ENCODE measurements around the gene EP400. TPM values are rescaled to one million over a fixed set of nuclear protein-coding genes. Genes with fewer than 3 reads are reported as not detected.

The EP400 gene
- total RNA-seq, 1 experiment from 2014 or later: 3.9 TPM

DNA sequence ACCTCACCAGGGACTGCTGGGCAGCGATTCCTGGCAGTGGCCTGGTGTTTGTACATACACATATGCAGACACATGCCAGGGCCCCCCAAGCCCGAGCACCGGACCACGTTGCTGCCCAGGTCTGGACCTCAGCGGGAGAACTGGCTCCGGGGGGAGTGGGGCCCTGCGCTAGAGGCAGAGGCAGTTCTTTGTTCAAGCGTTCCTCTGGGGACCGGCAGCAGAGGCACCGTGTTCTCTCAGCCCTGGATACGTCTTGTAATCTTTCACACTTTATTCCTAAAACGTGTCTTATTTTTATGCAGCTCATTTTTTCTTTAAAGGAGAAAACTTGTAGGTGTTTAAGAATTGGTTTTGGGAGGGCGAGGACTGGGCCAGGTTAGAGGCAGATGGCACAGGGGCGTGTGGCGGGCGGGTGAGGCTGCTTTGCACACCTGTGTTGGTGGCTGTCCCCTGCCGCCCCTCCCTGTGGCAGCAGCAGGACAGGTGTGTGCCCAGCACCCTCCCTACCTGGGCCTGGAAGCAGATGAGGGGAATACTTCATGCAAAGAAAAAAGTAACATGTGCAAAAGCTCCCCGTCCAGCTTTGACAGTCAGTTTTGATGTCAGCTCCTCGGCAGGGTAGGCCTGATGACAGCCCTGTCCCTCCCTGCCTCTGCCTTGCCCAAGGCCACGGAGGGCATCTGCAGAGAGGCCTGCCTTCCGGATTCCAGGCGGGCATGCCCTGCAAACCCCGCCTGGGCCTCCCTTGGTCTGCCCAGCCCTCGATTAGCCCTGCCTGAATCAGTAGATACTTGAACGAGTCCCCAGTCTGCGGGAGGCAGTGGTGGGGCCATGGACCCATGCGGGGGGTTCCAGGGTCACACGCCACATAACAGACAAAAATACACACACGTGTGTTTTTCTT, 27.6 kb upstream of the EP400 start:
- in situ Hi-C loops (cut with HindIII; ENCODE audit: low pct_unique_long_range_greater_than_20kb, low sequenced_read_pairs): no loop called here
- no peak for DNase-seq (ENCODE audit: low read depth)

DNA sequence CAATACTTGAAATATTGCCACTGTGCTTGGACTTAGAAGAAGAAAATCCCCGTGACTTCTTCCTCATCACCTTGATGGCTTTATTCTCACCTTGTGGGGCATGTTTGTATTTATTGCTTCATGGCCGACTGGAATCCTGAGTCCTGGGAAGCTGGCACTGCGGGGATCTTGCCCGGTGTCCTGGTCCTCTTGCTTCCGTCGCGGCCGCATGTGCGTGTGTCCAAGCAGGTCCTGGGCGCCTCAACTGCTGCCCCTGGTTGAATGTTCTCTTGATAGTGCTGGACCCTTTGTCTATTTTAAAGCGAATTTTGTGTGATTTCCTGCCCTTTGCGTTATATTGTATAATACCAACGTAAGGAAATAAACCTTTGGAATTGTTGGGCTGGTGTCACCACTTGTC, 27.0 kb upstream of the EP400 start:
- in situ Hi-C loops (cut with HindIII; ENCODE audit: low pct_unique_long_range_greater_than_20kb, low sequenced_read_pairs): no loop called here
- no peak for DNase-seq (ENCODE audit: low read depth)

DNA sequence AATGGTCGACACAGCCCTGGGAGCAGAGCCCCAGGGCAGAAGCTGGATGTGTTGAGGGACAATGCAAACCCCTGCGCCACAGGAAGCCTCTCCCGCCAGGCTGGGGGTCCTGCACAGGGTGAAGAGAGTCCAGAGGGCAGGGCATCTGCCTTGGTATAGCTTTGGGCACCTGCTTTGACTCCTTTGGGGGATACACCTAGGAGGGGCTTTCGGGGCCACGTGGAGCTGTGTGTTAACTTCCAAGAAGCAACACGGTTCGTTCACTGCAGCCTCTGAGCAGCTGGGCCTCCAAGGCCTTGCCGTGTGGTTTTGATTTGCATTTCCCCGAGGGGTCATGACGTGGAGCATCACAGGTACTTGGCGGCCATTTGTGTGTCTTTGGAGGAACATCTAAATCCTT, 26.5 kb upstream of the EP400 start:
- in situ Hi-C loops (cut with HindIII; ENCODE audit: low pct_unique_long_range_greater_than_20kb, low sequenced_read_pairs): no loop called here

DNA sequence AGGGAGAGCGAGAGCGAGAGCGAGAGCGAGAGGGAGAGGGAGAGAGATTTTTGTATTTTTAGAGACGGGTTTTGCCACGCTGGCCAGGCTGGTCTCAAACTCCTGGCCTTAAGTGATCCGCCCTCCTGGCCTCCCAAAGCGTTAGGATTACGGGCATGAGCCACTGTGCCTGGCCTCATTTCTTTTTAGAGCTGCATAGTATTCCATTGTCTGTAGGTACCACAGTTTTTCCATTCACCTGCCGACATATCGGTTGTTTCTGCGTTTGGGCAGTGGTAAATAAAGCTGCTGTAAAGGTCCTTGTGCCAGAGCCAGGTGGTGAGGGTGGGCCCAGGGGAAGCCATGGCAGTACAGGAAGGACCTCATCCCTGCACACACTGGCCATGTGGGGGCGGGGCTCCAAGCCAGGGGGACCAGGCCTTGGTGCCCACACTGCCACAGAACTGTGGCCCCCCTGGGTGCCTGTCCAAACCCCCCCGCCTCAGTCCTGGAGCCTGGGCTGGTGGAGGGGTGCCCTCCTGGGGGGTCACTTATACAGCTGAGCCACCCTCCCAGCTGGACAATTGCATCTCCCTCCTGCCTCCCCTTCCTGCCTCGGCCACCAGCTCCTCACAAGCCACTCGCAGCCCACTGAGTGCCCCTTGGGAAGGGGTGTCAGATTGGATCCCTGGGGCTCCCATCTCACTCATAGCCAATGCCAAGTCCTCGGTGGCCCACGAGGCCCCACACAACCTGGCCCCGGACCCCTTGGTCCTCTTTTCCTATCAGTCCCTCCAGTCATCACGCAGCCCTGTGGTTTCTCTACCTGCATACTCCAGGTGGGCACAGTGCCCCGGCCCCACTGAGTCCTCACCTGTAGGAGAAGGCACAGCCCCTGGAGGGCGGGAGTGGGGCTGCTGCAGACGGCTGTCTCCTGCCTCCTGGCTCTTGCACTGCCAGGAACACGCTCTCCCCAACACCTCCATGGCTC, 22.3 kb upstream of the EP400 start:
- in situ Hi-C loops (cut with HindIII; ENCODE audit: low pct_unique_long_range_greater_than_20kb, low sequenced_read_pairs): no loop called here
- DNase-seq (ENCODE audit: low read depth): no peak

More for the DNA sequence above, 26.5 kb upstream of the EP400 start:
- no peak for DNase-seq (ENCODE audit: low read depth)

DNA sequence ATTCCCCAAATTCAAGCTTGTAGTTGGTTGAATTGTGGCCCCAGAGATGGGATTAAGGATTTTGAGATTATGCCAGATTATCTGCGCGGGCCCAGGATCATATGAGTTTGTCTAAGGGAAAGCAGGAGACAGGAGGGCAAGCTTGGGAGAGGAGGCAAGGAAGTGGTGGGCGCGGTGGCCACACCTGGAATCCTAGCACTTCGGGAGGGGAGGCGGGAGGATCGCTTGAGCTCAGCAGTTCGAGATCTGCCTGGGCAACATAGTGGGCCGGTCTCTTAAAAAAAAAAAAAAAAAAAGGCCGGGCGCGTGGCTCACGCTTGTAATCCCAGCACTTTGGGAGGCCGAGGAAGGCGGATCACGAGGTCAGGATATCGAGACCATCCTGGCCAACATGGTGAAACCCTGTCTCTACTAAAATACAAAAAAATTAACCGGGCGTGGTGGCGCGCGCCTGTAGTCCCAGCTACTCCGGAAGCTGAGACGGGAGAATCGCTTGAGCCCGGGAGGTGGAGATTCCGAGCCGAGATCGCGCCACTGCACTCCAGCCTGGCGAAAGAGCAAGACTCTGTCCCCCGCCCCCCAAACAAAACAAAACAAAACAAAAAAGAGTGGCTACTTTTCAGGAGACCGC, 21.5 kb upstream of the EP400 start:
- DNase-seq (ENCODE audit: low read depth): no peak
- in situ Hi-C loops (cut with HindIII; ENCODE audit: low pct_unique_long_range_greater_than_20kb, low sequenced_read_pairs): no loop called here

DNA sequence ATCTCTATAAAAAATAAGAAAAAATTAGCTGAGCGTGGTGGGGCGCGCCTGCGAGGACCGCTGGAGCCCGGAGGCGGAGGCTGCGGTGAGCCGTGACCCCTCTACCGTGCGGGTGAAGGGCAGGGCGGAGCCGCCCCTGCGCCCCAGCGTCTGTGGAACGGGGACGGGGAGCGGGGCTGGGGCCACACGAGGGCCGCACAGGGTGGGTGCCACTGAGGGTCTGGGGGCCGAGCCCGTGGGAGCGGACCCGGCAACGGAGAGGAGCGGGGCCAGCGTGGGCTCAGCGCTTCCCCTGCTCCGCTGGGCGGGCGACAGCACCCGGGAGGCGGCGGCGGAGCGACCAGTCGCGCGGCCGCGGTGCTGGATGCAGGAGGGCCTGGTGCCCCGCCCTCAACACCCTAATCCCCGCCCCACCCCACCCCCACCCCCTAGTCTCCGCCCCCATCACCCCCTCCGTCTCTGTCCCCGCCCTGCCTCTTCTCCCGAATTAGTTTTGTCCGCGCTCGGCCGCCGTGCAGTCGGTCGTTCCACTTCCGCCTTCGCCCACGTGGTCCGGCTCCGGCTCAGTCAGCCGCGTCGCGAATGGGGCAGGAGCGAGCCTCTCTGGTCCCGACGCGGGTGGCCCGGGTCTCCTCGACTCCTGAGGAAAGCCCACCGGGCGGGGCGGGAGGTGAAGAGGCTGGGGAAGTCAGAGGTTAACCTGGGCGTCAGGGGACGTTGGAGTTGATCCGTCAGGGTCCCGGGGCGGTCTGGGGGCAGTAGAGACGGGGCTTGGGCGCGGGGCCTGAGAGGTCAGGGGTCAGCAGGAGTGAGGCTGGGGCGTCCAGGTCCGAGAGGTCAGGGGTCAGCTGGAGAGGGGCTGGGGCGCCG, 20.8 kb upstream of the EP400 start, which contains the start of gene PUS1:
PUS1 (plus strand) TSS at position 566 of the 870 bp plus-strand sequence. CDS start 447 bp downstream, outside the sequence.
- peak; percentile 86 for DNase-seq (ENCODE audit: low read depth)
- in situ Hi-C loops (cut with HindIII; ENCODE audit: low pct_unique_long_range_greater_than_20kb, low sequenced_read_pairs): no loop called here

DNA sequence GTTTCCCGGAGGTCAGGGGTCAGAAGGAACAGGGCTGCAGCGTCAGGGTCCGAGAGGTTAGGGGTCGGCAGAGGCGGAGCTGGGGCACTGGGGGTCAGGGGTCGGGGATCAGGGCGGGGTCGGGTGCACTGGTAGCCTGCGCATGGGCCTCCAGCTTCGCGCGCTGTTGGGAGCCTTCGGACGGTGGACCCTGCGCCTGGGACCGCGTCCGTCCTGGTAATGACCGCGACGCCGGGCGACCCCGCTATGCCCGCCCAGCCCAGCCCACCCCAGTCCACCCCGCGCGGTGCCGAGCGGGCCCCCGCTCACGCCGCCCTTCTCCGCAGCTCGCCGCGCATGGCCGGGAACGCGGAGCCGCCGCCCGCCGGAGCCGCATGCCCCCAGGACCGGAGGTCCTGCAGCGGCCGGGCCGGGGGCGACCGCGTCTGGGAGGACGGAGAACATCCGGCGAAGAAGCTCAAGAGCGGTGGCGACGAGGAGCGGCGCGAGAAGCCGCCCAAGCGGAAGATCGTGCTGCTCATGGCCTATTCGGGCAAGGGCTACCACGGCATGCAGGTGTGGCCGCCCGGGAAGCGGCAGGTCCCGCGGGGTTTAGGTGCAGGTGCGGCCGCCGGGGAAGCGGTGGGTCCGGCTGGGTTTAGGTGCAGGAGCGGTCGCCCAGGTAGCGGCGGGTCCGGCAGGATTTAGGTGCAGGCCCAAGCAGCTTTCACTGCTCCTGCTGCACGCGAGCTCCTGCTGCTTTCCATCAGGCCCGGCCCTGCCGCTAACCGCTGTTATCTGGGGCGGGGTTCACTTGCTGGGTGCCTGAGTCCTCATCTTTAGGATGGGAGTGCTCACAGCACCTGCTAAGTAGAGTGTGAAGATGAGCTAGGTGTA, 19.9 kb upstream of the EP400 start:
- DNase-seq (ENCODE audit: low read depth): peak; percentile 30
- in situ Hi-C loops (cut with HindIII; ENCODE audit: low pct_unique_long_range_greater_than_20kb, low sequenced_read_pairs): no loop called here

DNA sequence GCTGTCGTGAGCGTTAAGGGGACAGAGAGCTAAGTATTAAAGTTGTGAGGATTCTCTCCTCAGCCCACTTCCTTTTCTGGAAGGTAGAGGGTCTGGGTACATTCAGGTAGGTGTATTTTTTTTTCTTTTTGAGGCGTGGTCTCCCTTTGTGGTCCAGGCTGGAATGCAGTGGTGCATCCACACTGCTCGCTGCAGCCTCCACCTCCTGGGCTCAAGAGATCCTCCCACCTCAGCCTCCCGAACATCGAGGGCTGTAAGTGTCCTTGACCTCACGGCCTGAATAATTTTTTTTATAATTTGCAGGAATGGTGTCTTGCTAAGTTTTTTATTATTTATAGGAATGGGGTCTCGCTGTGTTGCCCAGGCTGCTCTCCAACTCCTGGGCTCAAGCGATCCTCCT, 19.2 kb upstream of the EP400 start:
- DNase-seq (ENCODE audit: low read depth): no peak
- in situ Hi-C loops (cut with HindIII; ENCODE audit: low pct_unique_long_range_greater_than_20kb, low sequenced_read_pairs): no loop called here

DNA sequence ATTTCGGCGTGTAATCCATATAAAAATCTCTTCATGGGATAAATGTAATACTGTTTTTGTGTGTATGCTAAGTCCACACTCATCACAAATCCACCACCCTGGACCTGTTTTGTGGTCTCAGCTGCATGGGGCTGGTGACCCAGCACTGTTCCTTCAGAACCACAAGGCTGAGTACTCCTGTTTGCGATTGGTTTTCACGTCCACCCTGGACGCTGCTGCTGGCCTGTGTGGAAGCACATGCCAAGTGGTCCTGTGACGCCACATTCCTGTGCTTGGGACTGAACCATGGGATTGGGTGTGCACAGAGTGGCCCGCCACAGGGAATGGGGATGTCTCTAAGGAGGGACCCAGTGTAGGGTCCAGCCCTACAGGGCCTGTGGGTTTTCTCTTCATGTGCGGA, 16.4 kb upstream of the EP400 start:
- DNase-seq (ENCODE audit: low read depth): no peak
- in situ Hi-C loops (cut with HindIII; ENCODE audit: low pct_unique_long_range_greater_than_20kb, low sequenced_read_pairs): no loop called here

DNA sequence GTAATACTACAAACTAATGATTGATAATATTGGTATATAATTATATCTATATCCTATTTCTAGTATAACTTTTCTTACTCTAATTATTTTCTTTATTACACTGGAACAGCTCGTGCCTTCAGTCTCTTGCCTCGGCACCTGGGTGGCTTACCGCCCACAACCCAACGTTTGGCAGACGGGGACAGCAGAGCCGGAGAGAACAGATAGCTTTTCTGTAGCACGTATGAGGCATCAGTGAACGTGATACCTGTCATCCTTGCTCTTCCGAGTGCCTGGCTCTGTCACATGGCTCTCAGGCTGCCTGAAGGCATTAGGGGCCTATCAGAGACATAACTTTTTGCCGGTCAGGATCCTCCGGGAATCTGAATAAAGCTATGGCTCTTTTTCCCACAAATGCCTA, 15.2 kb upstream of the EP400 start:
- in situ Hi-C loops (cut with HindIII; ENCODE audit: low pct_unique_long_range_greater_than_20kb, low sequenced_read_pairs): no loop called here
- no peak for DNase-seq (ENCODE audit: low read depth)

DNA sequence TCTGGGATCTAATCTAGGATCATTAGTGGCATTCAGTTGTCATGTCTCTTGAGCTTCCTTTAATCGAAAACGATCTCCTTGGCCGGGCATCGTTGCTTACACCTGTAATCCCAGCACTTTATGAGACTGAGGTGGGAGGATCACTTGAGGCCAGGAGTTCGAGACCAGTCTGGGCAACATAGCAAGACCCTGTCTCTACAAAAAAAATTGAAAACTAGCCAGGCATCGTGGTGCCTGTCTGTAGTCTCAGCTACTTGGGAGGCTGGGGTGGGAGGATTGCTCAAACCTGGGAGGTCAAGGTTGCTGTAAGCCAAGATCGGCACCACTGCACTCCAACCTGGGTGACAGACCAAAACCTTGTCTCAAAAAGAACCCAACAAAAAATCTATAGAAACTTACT, 11.7 kb upstream of the EP400 start:
- in situ Hi-C loops (cut with HindIII; ENCODE audit: low pct_unique_long_range_greater_than_20kb, low sequenced_read_pairs): no loop called here
- DNase-seq (ENCODE audit: low read depth): no peak

DNA sequence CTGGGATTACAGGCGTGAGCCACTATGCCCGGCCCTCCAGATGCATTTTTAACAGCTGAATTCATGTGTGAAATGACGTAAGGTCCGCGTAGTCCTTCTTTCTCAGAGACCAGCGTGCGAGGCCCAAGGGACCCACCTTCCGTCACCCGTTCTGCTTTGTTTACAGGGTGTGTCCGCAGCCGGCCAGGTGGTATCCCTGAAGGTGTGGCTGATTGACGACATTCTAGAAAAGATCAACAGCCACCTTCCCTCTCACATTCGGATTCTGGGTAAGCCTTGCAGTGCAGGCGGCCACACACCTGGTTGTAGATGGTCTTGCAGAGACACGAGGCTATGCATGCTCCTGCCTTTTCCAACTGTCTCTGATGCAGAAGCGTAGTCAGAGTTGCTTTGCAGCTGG, 10.7 kb upstream of the EP400 start:
- in situ Hi-C loops (cut with HindIII; ENCODE audit: low pct_unique_long_range_greater_than_20kb, low sequenced_read_pairs): no loop called here
- no peak for DNase-seq (ENCODE audit: low read depth)

DNA sequence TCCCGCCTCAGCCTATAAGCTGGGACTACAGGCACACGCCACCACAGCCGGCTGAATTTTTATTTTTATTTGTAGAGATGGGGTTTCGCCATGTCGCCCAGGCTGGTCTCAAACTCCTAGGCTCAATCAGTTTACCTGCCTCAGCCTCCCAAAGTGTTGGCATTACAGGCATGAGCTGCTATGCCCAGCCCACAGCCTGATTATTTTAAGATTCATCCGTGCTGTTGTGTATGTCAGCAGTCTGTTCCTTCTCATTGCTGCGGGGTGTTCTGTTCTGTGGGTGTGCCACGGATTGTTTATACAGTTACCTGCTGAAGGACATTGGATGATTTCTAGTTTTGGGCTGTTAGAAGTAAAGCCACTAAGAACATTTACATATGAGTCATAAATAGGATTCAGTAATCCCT, 9.6 kb upstream of the EP400 start:
- in situ Hi-C loops (cut with HindIII; ENCODE audit: low pct_unique_long_range_greater_than_20kb, low sequenced_read_pairs): no loop called here
- DNase-seq (ENCODE audit: low read depth): no peak

DNA sequence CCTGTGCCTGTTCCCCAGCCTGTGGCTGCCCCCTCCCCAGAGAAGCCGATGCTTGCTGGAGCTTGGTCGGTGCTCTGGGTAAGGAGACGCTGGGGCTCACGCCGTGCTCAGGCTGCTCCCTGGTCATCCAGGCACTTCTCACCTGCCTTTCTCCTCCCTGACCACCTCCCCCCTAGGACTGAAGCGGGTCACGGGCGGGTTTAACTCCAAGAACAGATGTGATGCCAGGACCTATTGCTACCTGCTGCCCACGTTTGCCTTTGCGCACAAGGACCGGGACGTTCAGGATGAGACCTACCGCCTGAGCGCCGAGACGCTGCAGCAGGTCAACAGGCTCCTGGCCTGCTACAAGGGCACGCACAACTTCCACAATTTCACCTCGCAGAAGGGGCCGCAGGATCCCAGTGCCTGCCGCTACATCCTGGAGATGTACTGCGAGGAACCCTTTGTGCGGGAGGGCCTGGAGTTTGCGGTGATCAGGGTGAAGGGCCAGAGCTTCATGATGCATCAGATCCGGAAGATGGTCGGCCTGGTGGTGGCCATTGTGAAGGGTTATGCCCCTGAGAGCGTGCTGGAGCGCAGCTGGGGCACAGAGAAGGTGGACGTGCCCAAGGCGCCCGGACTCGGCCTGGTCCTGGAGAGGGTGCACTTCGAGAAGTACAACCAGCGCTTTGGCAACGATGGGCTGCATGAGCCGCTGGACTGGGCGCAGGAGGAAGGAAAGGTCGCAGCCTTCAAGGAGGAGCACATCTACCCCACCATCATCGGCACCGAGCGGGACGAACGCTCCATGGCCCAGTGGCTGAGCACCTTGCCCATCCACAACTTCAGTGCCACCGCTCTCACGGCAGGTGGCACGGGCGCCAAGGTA, 8.4 kb upstream of the EP400 start:
- no peak for DNase-seq (ENCODE audit: low read depth)
- in situ Hi-C loops (cut with HindIII; ENCODE audit: low pct_unique_long_range_greater_than_20kb, low sequenced_read_pairs): no loop called here

DNA sequence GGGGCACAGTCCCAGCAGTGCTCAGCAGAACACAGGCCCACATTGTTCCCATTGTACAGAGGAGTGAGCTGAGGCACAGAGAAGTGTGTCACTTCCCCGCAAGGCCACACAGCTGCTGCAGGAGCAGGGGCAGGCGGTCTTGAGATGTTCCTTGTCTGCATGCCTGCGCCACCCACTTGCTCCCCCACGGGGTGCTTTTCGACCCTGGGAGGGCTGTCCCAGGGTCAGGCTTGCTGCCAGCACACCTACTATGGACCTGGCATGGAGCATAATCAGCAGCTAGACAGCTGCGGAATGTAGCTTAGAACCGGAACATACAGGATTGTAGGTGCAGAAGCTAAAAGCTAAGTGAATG, 7.8 kb upstream of the EP400 start:
- no peak for DNase-seq (ENCODE audit: low read depth)
- in situ Hi-C loops (cut with HindIII; ENCODE audit: low pct_unique_long_range_greater_than_20kb, low sequenced_read_pairs): no loop called here

DNA sequence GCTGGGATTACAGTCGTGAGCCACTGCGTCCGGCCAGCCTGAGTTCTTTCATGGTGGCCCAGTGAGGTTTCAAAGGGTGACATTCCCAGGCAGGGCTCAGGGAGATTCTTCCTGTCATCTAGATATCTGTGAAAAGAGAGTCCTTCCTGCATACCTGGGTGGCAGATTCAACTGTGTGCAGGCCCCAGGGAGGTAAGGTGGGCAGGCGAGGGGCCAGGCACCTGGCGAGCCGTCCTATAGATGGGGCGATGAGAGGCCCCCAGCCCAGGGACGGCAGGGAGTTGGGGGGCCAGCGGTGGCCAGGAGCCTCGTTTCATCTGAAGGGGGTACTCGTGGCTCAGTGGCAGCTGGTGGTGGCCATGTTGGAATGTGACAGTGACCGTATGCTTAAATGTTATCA, 7.1 kb upstream of the EP400 start:
- no peak for DNase-seq (ENCODE audit: low read depth)
- in situ Hi-C loops (cut with HindIII; ENCODE audit: low pct_unique_long_range_greater_than_20kb, low sequenced_read_pairs): no loop called here

Measured in Caki2 (cell line).